Measurements from ENCODE around the gene PSMB3.

PSMB3 gene

GRCh38 chr17:38709104-38709820 is 43.3 kb upstream of the PSMB3 start:
- FAIRE-seq (no peak), DNase-seq (ENCODE audit: insufficient read length) (peak; percentile 6)
- TF ChIP-seq POLR2AphosphoS5 (IDR thresholded peaks at IDR 0.05; ENCODE audit: low read depth, low read length) (no peak), TAF1 (IDR thresholded peaks at IDR 0.05; ENCODE audit: borderline replicate concordance, low read depth, low read length) (no peak), POLR2A (IDR thresholded peaks at IDR 0.05; ENCODE audit: low read depth, low read length) (no peak)

GRCh38 chr17:38709864-38710603 is 42.5 kb upstream of the PSMB3 start:
- TF ChIP-seq POLR2AphosphoS5 (IDR thresholded peaks at IDR 0.05; ENCODE audit: low read depth, low read length): no peak
- no peak for TF ChIP-seq TAF1 (IDR thresholded peaks at IDR 0.05; ENCODE audit: borderline replicate concordance, low read depth, low read length)
- TF ChIP-seq POLR2A (IDR thresholded peaks at IDR 0.05; ENCODE audit: low read depth, low read length): no peak
- DNase-seq (ENCODE audit: insufficient read length) (peak; percentile 9), FAIRE-seq (no peak)

- DNase-seq (ENCODE audit: insufficient read length) (no peak), FAIRE-seq (no peak)
Observed at GRCh38 chr17:38710604-38710962, 42.0 kb upstream of the PSMB3 start.

GRCh38 chr17:38710985-38711384 is 41.6 kb upstream of the PSMB3 start:
- TF ChIP-seq POLR2A (IDR thresholded peaks at IDR 0.05; ENCODE audit: low read depth, low read length) (no peak), POLR2AphosphoS5 (IDR thresholded peaks at IDR 0.05; ENCODE audit: low read depth, low read length) (no peak), TAF1 (IDR thresholded peaks at IDR 0.05; ENCODE audit: borderline replicate concordance, low read depth, low read length) (no peak)
- DNase-seq (ENCODE audit: insufficient read length) (no peak), FAIRE-seq (no peak)

More at GRCh38 chr17:38710604-38710962, 42.0 kb upstream of the PSMB3 start:
- TF ChIP-seq POLR2A (IDR thresholded peaks at IDR 0.05; ENCODE audit: low read depth, low read length) (0 out of 2 replicates have a peak, but pooled peaks have one; percentile 11), TAF1 (IDR thresholded peaks at IDR 0.05; ENCODE audit: borderline replicate concordance, low read depth, low read length) (no peak)

GRCh38 chr17:38711792-38712571 is 40.6 kb upstream of the PSMB3 start:
- peak; percentile 52; the same call in 1 of the 2 replicates for TF ChIP-seq POLR2AphosphoS5 (IDR thresholded peaks at IDR 0.05; ENCODE audit: low read depth, low read length)
- no peak for TF ChIP-seq POLR2A (IDR thresholded peaks at IDR 0.05; ENCODE audit: low read depth, low read length)
- no peak for TF ChIP-seq TAF1 (IDR thresholded peaks at IDR 0.05; ENCODE audit: borderline replicate concordance, low read depth, low read length)
- FAIRE-seq (no peak), DNase-seq (ENCODE audit: insufficient read length) (no peak)

- DNase-seq (ENCODE audit: insufficient read length) (no peak), FAIRE-seq (no peak)
- TF ChIP-seq POLR2A (IDR thresholded peaks at IDR 0.05; ENCODE audit: low read depth, low read length): no peak
- no peak for TF ChIP-seq TAF1 (IDR thresholded peaks at IDR 0.05; ENCODE audit: borderline replicate concordance, low read depth, low read length)
- TF ChIP-seq POLR2AphosphoS5 (IDR thresholded peaks at IDR 0.05; ENCODE audit: low read depth, low read length): no peak
Observed at GRCh38 chr17:38712593-38712992, 39.9 kb upstream of the PSMB3 start.

- FAIRE-seq: no peak
- TF ChIP-seq POLR2A (IDR thresholded peaks at IDR 0.05; ENCODE audit: low read depth, low read length) (no peak), TAF1 (IDR thresholded peaks at IDR 0.05; ENCODE audit: borderline replicate concordance, low read depth, low read length) (no peak), POLR2AphosphoS5 (IDR thresholded peaks at IDR 0.05; ENCODE audit: low read depth, low read length) (no peak)
Observed at GRCh38 chr17:38713456-38714075, 39.0 kb upstream of the PSMB3 start.

GRCh38 chr17:38715216-38715943 is 37.2 kb upstream of the PSMB3 start:
- DNase-seq (ENCODE audit: insufficient read length) (no peak), FAIRE-seq (no peak)
- TF ChIP-seq POLR2AphosphoS5 (IDR thresholded peaks at IDR 0.05; ENCODE audit: low read depth, low read length): no peak
- no peak for TF ChIP-seq POLR2A (IDR thresholded peaks at IDR 0.05; ENCODE audit: low read depth, low read length)
- TF ChIP-seq TAF1 (IDR thresholded peaks at IDR 0.05; ENCODE audit: borderline replicate concordance, low read depth, low read length): no peak

More at GRCh38 chr17:38713456-38714075, 39.0 kb upstream of the PSMB3 start:
- peak; percentile 11 for DNase-seq (ENCODE audit: insufficient read length)

- DNase-seq (ENCODE audit: insufficient read length): no peak
- TF ChIP-seq POLR2A (IDR thresholded peaks at IDR 0.05; ENCODE audit: low read depth, low read length): no peak
- TF ChIP-seq POLR2AphosphoS5 (IDR thresholded peaks at IDR 0.05; ENCODE audit: low read depth, low read length): no peak
- FAIRE-seq: no peak
Observed at GRCh38 chr17:38716368-38717005, 36.1 kb upstream of the PSMB3 start.

GRCh38 chr17:38717139-38717745 is 35.3 kb upstream of the PSMB3 start:
- TF ChIP-seq TAF1 (IDR thresholded peaks at IDR 0.05; ENCODE audit: borderline replicate concordance, low read depth, low read length): no peak
- DNase-seq (ENCODE audit: insufficient read length) (no peak), FAIRE-seq (no peak)

All from GM12892 (cell line).